NCI-H524 (cell line): ENCODE measurements around the gene CDK8.
"Not testable (repeated sequence)": the region's sequence is repeated elsewhere in the genome, so short reads cannot be mapped to it uniquely, and the experiment has no call there.

Source experiments
- DNase-seq, 2 experiments: peaks; one replicate each; lab custom pipeline; 2025; lab: John Stamatoyannopoulos, UW

The CDK8 gene

DNA sequence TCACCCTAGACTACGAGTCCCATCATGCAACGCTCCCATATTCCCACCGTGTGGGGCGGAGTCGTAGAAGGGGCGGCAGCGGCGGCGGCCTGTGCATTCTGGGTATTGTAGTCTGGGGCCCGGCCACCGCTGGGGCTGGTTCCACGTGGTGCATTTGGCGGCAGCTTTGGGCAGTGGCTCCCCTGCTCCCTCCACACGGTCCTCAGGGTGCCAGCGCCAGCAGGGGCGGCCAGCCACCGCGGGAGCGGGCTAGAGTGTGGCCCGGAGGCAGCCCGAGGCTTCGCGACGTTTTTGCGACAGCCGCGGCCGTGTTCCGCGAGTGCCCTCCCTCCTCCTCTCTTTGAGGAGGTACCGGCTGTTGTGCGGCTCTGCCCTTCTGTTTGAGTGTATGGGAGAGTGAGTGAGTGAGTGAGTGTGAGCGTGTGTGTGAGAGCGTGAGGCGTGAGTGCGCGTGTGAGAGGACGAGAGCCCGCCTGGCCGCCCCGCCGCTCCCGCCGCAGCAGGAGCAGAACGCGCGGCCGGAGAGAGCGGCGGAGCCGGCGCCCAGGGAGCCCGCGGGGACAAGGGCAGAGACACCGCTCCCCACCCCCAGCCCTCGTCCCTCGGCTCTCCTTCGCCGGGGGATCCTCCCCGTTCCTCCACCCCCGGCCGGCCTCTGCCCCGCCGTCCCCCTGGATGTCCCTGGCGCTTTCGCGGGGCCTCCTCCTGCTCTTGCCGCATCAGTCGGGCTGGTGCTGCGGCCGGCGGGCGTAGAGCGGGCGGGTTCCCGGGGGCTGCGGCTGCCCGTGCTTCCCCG is at the start of gene CDK8:
CDK8 (plus strand) TSS at position 343 of the 796 bp plus-strand sequence. CDS start 513 bp downstream, outside the sequence.
- peak; percentile 96 to 100 for DNase-seq

DNA sequence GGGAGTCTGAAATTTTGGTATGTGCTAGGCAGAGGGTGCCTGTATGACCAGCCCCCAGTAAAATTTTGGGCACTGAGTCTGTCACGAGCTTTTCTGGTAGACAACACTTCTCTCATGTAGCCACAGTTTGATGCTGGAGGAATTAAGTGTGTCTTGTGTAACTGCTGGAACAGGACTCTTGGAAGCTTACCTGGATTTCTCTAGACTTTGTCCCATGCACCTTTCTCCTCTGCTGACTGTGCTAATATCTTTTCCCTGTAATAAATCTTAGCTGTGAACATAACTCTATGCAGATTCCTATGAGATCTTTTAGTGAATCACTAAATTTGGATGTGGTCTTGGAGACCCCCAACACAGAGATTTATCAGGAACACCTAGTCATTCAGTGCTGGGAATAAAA is 45.6 kb upstream of the CDK8 start:
- no peak for DNase-seq

DNA sequence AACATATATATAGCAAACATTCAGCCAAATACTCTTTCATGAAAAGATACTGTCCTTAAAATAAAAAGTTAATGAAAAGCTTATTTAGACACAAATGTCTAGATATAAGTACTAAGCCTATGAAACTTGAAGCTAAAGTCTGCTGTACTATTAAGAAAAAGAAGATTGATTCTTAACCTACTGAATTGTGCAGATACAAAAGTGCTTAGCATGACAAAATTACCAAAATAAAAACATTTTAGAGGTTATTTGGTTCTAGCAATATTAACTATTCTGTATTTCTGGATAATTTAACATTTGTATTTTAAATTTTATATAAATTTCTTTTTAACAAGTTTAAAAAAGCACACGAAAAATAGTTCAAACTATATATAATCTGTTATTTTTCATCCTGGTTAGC is 40.6 kb upstream of the CDK8 start:
- DNase-seq: no peak

DNA sequence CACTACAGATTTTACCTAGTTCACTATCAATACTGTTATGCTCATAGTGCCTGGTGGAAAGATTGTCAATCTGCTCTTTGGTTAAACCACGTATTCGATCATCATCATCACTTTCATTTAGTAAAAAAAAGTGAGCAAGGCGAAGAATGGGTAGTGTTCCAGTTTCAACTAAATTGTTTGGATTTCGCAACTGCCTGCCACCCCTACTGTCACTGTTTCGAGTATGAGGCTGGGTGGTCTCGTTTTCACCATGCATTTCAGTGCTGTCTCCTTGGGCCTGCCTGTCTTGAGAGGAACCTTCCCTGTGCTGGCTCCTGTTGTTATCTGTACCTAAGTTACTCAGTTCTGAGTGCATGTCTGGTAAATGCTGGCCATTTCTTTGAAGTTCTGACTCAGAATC is 39.9 kb upstream of the CDK8 start:
- DNase-seq: no peak

DNA sequence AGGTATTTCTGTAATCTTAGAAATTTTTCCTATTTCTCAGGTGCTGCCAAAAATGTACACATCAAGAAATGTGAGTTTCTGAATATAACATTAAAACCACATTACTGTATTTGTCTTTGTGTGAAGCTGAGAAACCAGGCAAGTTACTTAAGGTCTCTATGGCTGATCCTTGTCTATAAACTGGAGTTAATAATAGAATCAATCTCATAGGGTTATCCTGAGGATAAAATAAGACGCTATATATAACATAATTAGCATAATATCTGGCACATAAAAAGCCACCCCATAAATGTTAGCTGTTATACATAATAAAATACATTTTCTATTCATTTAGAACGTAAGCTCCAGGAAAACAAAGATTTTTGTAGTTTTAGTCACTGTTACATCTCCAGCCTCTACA is 37.9 kb upstream of the CDK8 start:
- no peak for DNase-seq

DNA sequence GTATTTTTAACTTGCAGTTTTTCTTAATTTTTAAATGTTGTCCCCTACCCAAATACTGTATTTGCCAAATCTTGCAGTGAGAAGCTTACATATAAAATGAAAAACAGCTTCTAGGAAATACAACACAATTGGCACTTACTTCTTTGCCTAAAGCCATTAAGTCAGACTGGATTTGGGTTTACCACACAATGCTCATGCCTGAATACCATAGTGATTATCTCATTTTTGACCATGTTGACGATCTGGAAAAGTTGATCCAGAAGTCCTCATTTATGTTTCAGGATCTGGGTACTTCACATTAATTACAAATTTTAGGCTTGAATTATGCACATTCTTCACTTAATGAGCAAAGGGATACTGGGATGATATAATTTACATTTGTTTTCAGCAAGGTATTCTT is 34.2 kb upstream of the CDK8 start:
- DNase-seq: no peak

DNA sequence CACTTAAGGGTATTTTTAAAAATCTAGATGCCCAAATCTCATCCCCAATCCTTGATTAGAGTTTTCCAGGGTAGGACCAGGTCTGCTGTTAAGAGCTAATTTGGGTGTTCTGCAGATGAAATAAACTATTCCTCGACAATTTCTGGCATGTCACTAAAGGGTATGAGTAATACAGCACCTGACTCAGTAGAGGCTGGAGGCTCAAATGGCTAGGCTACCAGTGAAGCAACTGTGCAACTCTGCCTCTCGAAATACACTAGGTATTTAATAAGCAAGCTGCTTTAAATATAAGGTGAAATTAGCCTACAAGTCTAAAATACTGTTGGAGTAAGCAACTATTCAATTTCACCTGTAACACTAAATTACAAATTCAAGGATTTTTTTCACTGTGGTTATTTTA is 33.4 kb upstream of the CDK8 start:
- DNase-seq: no peak

DNA sequence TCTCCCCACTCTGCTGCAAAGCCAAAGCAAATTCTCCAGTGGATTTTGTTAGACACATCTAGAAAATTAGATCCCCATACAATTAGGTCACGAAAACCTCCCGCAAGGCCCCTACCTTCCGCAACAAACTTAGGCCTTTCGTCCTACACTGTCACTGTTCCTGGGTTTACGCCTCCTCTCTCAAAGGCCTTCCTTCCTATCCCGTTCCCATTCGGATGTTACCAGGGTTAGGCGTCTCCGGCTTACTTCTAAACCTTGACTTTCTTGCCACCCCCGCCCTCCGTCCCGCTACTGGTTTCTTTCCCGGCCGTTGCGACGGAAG is 32.6 kb upstream of the CDK8 start:
- no peak for DNase-seq

DNA sequence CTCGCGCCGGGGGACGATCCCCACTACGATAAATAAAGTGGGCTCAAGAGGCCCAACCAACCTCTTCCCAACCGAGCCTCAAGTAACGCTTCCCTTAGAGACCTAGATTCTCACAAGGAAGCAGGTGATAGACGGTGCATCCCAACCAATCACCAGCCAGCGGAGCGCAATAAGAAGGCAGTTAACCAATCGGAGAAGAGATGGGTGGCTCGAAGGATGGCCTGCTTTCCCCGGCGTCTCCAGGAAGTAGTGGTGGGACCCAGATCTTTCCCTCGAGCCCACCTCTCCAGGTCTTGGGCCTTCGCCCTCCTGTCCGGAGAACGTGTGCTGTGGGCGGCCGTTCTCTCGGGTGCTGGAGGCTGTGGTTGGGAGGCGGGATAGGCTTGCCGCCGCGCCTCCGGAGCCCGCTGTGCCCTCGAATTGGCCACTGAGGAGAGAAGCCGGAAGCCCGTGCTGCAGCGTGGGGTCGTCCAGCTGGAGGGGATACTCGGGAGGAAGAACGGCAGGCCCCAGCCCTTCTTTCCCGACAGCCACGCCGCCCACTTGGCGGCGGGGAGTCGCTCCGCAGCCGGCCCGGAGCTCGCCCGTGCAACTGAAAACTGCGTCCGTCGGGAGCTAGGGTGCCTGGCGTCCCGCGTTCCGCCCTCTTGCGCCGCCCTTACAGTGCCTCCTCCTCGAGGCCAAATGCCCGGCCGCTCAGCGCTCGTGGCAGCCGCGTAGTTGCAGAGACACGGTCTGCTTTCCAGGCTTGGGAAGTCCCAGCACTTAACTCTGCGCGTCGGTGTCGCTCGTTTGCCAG is 32.0 kb upstream of the CDK8 start, which contains the start of gene RNF6:
RNF6 (minus strand) TSS at position 594 of the 799 bp plus-strand sequence. CDS start 2,665 bp downstream, outside the sequence.
- DNase-seq: peak; percentile 99 to 100

DNA sequence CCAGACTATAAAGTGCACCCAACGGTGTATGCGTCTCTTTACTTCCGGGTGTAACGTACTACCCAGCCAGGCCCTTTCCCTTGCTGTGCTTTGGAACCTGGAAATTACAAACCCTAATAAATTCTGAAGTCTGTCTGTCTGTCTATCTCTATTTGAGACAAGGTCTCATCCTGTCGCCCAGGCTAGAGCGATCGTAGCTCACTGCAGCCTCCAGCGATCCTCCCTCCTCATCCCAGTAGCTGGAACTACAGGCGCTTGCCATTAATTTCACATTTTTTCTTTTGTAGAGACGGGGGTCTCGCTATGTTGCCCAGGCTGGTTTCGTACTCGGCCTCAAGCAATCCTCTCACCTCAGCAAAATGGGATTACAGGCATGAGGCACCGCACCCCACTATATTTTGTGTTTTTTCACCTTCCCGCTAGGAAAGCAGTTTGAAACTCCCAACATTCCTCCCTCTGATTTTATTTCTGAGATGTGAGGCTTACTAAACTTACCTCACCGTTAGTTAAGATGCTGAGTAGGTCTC is 31.3 kb upstream of the CDK8 start:
- no peak for DNase-seq

DNA sequence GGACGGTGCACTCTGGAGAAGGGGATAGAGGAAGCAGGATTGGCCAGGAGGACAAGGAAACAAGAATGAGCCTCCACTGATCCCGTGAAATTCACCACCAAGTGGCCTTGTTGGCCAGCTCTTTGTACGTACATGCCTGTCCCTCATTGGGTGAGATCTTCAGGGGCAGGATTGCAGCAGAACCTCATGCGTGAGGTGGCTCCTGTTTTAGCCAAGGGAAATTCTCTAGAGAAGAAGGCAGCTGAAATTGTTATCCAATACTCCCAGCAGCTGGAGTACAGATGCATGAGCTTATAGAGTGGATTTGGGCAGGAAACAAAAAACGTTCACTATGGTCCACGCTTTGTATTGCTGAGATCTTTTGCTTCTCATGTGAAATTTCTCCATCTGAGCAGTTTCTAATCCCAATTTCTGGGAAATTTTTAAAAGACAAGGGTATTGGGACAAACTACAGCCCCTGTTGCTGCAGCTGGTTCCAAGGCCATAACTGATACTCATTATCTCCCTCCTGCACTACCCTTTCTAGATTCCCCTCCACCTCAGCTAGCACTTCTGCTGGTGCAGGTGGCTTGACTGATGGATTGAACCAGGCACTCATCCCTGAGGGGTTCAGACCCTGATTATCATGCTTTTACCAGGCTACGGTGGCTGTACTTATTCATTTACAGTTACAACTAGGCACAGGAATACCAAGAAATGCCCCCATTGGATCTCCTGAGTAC is 27.9 kb upstream of the CDK8 start:
- no peak for DNase-seq

DNA sequence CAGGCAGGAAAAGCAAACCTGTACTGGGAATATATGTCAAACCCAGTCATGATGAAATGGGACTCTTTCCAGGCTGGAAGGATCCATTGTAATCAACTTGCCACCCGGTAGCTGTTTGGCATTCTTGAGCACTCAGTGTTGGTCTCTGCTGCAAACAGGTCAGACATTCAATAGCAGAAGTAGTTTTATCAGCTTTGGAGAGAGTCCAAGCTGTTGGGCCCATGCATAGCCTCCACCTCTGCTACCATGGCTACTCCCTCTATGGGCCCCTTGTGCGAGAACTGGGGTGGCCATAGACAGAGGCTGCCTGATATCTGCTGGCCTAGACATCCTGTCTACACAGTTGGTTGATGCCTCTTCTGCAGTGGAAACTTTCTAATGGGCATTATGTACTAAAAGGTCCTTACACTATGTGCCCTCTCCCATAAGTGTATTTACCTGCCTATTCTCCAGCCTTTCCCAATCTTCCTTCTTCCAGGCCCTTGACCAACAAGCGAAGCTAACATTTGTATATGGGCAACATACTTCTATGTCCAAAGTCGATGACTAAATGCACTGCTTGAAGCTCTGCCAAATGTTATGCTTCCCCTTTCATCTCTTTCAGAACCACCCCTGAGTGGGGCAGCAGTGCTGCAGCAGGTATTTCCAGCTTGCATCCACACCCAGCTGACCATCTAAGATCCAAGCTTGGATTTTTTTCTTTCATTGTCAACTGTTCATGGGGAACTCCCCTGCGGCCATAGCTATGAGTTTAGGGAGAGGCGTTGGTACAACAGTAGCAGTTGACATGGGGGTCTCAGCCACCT is 26.6 kb upstream of the CDK8 start:
- no peak for DNase-seq

DNA sequence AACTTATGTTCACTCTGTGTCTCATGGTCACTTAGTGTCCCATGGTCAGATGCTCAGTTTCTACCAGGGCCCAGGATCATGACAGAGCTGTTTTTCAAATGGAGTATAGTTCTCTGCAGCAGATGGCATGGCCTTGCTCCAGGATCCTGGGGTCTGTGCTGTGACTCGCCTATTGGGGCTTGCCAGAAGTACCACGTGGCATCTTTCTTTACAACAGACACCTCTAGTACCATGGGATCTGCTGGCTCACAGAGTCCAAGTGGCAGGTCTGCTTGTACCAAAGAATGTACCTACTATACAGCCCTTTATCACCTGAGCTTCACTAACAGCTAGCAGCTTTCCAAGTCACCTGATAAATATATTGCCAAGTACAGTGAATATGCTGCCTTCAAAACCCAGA is 25.8 kb upstream of the CDK8 start:
- peak; percentile 33 to 57 for DNase-seq

DNA sequence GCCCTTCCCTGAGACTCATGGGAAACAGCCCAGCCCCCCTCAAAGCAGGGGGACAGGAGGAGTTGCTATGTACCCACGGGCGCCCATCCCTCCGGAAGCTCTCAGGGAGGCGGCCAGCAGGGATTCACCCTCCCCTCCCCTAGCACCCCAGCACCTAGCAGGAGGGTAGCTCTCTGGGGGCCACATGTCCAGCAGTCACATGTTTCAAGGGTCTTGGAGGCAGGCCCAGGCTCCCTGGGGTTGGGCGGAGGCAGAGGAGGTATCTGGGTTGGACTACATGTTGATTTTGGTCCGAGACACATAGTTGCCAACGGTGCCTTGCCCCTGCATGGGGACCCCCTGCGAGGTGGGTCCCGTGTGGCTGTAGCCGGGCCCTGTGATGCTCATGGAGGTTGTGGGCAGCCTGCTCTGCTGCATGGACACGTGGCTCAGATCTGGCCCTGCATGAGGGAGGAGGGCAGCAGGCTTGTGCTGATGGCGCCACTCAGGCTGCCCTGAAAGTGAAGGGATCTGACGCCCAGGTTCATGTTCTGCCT is 24.8 kb upstream of the CDK8 start:
- DNase-seq: no peak

DNA sequence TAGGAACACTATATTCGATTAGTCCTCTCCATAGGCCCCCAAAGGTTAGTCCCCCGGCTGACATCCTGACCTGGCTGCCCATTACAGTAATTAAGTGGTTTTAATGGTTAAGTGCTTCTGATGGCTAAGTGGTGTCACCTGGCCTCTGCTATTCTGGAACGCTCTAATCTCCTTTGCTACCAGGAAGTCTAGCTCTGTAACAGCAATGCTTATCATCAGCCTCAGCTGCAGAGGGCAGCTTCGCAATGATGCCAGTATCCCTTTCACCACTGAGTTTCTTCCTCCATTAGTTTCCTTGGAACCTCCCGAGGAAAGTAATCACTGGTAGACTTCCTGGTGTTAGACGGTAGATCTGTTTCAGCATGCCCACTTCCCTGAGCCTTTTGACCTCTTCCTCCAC is 23.2 kb upstream of the CDK8 start:
- DNase-seq: no peak

DNA sequence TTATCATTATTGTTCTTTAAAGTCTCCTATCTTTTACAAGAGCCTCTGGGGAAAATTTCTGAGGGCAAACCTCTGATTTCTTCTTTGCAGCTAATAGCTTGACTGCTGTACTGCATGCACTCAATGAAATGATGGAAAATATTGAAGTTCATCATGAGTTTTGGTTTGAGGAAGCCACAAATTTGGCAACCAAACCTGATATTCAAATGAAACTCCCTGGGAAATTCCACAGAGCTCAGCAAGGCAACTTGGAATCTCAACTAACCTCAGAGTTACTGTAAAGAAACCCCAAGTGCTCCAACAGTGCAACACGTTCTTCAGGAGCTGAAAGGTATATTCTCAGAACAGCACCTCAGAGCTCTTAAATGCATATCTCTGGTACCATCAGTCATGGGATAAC is 17.6 kb upstream of the CDK8 start:
- no peak for DNase-seq

DNA sequence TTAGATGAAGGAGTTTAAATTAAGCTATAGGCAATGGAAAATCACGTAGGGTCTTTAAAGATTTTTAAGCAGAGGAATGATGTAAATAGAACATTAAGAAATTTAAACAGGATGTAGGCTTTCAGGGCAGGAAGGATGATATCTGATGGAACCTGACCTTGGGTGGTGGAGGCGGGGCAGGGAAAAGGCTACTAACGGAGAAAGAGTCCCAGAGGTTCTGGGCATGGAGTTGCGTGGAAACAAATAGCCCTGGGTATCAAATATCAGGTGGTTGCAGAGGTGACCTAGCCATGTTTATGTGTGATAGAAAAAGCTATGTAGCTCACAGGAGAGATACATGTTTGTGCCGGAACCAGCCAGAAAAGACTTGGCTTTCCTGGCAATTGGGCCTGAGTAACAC is 7.8 kb upstream of the CDK8 start:
- no peak for DNase-seq

DNA sequence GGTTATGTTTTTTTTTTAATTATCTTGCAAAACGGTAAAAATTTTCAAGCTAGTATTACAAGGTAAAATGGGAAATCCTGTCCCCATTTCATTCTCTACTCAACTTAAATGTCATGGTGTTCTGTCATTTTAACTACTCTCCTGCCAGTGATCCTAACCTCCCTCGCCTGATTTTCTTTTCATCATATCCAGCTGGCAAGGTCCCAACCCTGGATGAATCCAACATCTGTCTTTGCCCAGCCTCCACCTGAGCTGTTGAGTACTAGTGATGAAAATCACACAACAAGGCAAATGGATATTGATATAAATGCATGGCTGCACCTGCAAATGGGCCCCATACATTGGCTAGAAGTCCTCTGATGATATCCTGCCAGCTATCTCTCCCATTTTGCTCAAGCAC is 6.9 kb upstream of the CDK8 start:
- DNase-seq: peak; percentile 6 to 33

DNA sequence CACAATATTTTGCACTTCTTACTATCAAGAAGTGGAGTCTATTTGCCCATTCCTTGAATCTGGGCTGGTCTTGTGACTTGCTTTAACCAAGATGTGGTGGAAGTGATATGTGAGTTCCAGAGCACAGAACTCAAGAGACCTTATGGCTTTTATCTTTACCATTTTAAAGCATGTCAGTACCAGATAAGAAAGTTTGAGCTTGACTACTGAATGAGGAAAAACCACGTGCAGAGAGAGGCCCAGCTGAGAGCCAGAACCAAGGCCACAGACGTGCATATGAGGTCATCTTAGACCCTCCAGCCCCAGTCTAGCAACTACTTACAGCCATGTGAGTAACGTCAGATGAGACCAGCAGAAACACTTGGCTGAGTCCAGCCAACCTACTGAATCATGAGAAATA is 6.3 kb upstream of the CDK8 start:
- DNase-seq: no peak

DNA sequence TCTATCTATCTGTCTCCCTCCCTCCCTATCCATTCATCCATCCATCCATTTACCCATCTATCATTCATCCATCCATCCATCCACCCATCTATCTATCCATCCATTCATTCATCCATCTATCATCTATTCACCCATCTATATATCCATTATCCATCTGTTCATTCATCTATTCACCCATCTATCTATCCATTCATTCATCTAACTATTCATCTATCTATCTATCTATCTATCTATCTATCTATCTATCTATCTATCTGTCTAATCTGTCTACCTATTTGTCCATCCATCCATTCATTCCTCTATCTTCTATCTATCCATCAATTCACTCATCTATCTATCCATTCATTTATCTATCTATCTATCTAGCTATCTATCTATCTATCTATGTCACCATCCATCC is 4.4 kb upstream of the CDK8 start:
- DNase-seq: no peak

DNA sequence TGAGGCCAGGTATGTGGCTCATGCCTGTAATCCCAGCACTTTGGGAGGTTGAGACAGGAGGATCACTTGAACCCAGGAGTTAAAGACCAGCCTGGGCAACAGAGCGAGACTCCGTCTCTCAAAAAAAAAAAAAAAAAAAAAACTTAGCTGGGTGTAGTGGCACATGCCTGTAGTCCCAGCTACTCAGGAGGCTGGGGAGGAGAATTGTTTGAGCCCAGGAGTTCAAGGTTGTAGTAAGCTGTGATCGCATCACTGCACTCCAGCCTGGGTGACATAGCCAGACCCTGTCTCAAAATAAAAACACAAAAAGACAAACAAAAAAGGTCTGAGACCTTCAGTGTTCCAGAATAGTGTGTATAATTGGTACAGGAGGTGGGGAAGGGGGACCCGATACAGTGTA is 1.9 kb upstream of the CDK8 start:
- DNase-seq: not testable (repeated sequence)
